ENCODE results near the gene CMTM4.
A peak's percentile ranks its signal among the peaks of the same experiment; 100 is the strongest.
"Not testable (repeated sequence)": the region's sequence is repeated elsewhere in the genome, so short reads cannot be mapped to it uniquely, and the experiment has no call there.

CMTM4 gene

DNA sequence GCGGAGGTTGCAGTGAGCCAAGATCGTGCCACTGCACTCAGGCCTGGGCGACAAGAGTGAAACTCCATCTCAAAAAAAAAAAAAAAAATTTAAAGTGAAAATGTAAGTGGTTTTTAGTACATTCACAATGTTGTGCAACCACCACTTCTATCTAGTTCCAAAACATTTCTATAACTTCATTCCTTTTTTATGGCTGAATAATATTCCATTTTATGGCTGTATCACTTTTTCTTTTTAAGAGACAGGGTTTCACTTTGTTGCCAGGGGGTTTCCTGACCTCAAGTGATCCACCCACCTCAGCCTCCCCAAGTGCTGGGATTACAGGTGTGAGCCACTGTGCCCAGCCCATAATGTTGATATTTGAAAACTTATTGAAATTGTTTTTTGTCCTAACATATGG, 103.7 kb downstream of the CMTM4 start:
- no peak for DNase-seq (ENCODE audit: low read depth in 2 of 2)

DNA sequence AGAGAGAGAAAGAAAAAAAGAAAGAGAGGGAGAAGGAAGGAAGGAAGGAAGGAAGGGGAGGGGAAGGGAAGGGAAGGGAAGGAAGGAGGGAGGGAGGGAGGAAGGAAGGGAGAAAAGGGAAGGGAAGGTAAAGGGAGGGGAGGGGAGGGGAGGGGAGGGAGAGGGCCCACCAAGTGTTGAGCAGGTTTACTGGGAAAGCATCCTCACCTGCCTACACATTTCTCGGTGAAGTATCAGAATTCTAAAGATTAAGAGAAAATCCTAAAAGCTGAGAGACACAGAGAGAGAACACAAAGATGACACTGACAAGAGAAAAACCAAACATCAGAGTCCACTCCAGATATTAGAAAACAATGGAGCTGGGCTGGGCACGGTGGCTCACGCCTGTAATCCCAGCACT, 104.3 kb downstream of the CMTM4 start:
- DNase-seq (ENCODE audit: low read depth in 2 of 2), result no peak

GRCh38 chr16:66591018-66591417, 105.5 kb downstream of the CMTM4 start:
- no peak for DNase-seq (ENCODE audit: low read depth in 2 of 2)

DNA sequence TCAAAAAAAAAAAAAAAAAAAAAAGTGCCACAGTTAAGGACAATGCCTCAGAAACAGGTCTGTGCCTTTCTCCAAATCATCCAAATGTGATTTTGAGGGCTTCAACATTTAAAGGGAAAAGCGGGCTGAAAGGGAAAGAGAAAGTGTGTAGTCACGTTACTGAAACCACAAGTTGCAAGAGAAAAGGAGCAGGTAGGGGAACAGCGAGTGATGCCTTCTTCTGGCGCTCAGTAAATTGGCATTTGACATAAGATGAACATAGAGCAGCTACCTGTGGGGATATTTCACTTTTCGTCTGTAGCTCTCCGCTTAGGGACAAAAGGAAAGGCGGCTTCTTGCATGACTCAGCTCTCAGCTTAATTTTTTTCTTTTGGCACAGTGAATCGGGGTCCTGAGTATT, 106.2 kb downstream of the CMTM4 start:
- no peak for DNase-seq (ENCODE audit: low read depth in 2 of 2)

DNA sequence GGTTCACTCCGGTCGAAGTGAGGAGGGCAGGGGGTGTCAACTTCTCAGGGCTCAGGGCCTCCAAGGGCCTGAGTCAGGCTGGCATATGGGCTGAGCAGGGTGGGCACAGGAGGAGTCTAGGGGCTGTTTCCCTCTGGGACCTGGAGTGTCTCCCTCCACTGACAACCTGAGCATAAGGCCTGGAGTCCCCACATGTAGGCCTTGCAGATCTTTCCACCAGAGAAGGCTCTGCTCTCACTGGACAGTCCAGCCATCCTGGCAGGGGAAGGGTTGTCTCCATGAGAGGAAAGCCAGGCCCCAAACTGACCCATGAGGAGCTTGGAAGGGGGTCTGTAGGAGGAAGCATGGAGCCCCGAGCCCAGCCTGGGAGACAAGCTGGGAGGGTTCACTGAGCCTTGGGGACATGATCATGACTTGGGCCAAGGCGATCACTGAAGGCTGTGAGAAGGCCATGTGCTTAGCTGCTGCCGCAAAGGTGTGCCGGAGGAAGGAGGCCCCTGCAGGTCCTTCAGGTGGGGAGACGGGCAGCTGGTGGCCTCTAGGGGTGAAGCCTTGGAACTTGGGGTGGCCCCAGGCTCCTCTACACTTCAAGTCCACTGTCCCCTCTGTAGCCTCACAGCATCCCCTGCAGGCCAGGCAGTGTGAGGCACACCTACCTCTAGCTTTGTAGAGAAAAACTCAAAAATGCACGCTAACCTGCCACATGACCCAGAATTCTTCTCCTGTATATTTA, 107.4 kb downstream of the CMTM4 start:
- DNase-seq (ENCODE audit: low read depth in 2 of 2), result peak; percentile 48 to 52

- DNase-seq (ENCODE audit: low read depth in 2 of 2), result no peak
Measured at GRCh38 chr16:66587881-66588600, 108.5 kb downstream of the CMTM4 start.

- no peak for DNase-seq (ENCODE audit: low read depth in 2 of 2)
Measured at GRCh38 chr16:66585481-66586239, 110.9 kb downstream of the CMTM4 start.

- DNase-seq (ENCODE audit: low read depth in 2 of 2), result no peak
Measured at GRCh38 chr16:66581246-66581952, 115.1 kb downstream of the CMTM4 start.

DNA sequence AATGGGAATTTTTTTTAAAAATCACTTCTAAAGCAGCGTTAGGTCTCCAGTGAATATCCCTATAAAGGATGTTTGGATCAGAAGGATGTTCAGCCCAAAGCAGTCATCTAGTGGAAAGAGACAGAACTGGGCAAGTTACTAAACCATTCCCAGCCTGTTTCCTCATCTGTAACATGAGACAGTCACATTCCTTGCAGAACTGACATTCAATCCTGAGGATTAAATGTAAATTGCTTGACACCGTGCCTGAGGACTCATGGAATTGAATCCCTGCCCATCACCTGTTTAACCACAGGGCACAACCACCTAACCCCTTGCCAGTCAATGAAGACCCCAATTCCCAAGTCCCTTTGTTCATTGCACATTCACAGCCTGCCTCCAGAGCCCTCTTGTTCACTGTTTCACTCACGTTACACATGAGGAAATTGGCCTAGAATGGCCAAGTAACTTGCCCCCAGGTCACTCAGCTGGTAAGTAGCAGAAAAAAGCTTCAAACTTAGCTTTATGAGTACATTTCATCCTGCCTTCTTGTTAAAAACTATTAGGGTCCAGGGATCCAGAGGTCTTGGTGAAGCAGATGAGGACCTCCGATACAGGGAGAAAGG, 115.8 kb downstream of the CMTM4 start:
- DNase-seq (ENCODE audit: low read depth in 2 of 2), result no peak

- no peak for DNase-seq (ENCODE audit: low read depth in 2 of 2)
Measured at GRCh38 chr16:66578651-66579531, 117.7 kb downstream of the CMTM4 start, which contains the start of gene CMTM2. CMTM2 (plus strand) TSS chr16:66579463; CDS start chr16:66579608, 145 bp downstream.

- DNase-seq (ENCODE audit: low read depth in 2 of 2), result no peak
Measured at GRCh38 chr16:66576296-66576695, 120.2 kb downstream of the CMTM4 start.

DNA sequence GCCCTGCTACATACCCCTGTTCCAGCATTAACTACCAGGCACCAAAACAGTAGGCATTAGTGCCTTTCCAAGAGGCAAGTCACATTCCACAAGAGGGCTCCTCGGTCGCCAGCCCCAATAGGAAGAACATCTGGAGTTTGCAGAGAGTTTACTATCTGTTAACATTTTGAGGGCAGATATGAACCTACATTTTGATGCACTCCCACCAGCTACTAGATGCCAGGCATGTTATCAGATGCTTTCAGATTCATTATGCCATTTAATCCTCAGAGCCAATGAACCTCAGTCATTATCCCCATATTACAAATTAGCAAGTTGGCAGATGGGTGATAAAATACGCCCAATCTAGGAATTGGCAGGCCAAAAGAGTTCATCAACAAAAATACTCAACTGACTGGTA, 121.5 kb downstream of the CMTM4 start:
- DNase-seq (ENCODE audit: low read depth in 2 of 2), result no peak

DNA sequence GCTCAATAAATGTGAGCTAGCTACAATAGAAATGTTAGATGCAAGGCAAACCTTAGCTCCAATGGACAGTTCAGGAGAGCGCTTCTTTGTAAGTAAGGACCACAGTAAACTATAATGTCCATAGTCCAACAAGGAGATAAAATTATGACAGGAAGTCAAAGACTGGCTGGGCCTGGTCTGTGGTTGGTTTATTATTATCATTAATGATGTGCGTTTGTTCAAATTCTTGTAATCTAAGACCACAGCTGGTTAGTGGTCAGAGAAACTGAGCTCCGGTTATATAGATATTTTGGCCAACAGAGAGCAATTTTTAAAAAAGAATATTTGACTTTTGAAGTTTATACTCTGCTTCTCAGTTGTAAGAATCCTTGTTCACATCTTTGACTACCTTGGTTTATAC, 122.0 kb downstream of the CMTM4 start:
- no peak for DNase-seq (ENCODE audit: low read depth in 2 of 2)

DNA sequence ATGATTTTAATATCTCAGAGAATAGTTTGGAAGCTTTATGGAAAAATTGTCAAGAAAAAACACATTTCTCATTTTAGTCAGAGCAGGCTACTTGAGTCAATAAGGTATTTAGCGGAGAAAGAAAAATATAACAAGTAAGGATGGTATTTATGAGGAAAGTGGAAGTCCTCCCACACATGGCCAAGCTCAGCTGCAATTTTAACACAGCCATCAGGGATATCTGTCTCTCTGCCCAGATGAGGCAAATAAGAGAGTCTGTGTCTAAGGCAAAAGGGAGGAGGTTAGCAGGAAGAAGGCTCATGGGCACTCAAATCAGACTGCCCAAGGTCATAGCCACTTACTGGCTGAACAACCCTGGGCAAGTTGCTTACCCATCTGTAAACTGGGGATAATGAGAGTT, 122.5 kb downstream of the CMTM4 start:
- no peak for DNase-seq (ENCODE audit: low read depth in 2 of 2)

- no peak for DNase-seq (ENCODE audit: low read depth in 2 of 2)
Measured at GRCh38 chr16:66572356-66572755, 124.2 kb downstream of the CMTM4 start.

DNA sequence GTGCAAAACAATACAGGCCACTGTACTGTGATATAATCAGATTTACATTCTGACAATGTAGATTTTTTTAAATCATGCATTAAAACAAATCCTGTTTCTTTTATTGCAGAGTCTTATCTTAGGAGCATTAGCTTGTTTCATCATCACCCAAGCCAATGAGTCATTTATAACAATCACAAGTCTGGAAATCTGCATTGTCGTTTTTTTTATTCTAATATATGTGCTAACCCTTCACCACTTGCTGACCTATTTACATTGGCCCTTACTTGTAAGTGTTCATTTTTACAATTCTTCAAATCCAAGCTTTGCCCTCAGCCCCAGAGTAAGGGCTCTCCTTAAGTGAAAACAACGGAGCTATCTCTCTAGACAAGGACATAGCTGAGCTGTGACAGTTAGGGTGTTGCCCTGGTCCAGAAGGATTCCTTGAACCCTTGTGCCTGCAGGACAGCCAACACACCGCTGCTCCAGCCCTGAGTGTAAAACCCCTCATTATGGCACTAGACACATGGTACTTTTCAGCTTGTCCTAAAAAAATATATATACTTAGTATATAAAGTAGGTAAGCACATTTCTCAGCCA, 126.6 kb downstream of the CMTM4 start:
- DNase-seq (ENCODE audit: low read depth in 2 of 2), result no peak

DNA sequence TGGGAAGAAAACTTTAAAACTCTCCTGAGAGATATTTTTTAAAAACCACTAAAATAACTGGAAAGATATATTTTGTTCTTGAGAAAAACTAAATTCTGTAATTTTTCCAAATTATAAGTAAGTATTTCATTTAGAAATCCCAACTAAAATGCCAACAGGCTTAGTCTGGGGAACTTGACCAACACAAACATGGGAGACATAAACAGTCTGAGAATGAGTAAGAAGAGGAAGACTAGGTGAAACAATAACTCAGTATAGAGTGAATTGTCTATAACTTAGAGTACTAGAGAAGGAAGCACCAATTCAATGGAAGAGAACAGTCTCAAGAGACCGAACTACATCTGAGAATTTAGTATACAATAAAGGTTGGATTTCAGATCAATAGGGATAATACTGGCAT, 127.4 kb downstream of the CMTM4 start:
- DNase-seq (ENCODE audit: low read depth in 2 of 2), result no peak

- no peak for DNase-seq (ENCODE audit: low read depth in 2 of 2)
Measured at GRCh38 chr16:66568355-66568754, 128.2 kb downstream of the CMTM4 start.

DNA sequence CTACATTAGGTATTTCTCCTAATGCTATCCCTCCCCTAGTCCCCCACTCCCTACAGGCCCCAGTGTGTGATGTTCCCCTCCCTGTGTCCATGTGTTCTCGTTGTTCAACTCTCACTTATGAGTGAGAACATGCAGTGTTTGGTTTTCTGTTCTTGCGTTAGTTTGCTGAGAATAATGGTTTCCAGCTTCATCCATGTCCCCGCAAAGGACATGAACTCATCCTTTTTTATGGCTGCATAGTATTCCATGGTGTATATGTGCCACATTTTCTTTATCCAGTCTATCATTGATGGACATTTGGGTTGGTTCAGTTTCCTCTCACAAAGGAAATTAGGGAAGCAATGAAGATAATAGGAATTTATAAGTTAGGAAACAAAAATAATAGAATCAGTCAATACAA, 129.3 kb downstream of the CMTM4 start:
- not testable (repeated sequence) for DNase-seq (ENCODE audit: low read depth in 2 of 2)
